Measurements from ENCODE around the gene CDCP2.

DNA sequence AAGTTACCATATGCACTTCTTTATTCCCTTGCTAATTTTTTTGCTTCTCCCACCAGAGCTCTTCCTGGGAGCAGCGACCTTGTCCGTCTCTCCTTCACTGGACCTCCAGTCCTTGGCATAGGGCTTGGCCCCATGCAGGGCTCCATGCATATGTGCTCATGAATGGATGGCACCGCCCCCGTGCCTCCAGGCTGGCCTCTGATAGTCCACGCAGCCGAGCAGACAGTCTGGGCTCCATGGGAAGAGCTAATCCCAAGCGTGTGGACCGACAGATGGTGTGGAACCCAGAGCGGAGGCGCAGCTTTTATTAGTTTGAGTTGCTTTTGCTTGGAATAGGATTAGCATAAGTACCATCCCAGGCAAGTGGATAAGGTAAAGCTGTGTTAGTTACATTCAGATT, 41.8 kb downstream of the CDCP2 start:
- TF ChIP-seq, protein P1, sequence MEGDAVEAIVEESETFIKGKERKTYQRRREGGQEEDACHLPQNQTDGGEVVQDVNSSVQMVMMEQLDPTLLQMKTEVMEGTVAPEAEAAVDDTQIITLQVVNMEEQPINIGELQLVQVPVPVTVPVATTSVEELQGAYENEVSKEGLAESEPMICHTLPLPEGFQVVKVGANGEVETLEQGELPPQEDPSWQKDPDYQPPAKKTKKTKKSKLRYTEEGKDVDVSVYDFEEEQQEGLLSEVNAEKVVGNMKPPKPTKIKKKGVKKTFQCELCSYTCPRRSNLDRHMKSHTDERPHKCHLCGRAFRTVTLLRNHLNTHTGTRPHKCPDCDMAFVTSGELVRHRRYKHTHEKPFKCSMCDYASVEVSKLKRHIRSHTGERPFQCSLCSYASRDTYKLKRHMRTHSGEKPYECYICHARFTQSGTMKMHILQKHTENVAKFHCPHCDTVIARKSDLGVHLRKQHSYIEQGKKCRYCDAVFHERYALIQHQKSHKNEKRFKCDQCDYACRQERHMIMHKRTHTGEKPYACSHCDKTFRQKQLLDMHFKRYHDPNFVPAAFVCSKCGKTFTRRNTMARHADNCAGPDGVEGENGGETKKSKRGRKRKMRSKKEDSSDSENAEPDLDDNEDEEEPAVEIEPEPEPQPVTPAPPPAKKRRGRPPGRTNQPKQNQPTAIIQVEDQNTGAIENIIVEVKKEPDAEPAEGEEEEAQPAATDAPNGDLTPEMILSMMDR (IDR thresholded peaks at IDR 0.05; ENCODE audit: insufficient read depth, low read length), result no peak
- TF ChIP-seq, protein P2, sequence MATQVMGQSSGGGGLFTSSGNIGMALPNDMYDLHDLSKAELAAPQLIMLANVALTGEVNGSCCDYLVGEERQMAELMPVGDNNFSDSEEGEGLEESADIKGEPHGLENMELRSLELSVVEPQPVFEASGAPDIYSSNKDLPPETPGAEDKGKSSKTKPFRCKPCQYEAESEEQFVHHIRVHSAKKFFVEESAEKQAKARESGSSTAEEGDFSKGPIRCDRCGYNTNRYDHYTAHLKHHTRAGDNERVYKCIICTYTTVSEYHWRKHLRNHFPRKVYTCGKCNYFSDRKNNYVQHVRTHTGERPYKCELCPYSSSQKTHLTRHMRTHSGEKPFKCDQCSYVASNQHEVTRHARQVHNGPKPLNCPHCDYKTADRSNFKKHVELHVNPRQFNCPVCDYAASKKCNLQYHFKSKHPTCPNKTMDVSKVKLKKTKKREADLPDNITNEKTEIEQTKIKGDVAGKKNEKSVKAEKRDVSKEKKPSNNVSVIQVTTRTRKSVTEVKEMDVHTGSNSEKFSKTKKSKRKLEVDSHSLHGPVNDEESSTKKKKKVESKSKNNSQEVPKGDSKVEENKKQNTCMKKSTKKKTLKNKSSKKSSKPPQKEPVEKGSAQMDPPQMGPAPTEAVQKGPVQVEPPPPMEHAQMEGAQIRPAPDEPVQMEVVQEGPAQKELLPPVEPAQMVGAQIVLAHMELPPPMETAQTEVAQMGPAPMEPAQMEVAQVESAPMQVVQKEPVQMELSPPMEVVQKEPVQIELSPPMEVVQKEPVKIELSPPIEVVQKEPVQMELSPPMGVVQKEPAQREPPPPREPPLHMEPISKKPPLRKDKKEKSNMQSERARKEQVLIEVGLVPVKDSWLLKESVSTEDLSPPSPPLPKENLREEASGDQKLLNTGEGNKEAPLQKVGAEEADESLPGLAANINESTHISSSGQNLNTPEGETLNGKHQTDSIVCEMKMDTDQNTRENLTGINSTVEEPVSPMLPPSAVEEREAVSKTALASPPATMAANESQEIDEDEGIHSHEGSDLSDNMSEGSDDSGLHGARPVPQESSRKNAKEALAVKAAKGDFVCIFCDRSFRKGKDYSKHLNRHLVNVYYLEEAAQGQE (IDR thresholded peaks at IDR 0.05; ENCODE audit: insufficient replicate concordance, low read depth), result no peak
- TF ChIP-seq POLR2AphosphoS5 (IDR thresholded peaks at IDR 0.05; ENCODE audit: low read depth) (no peak), SPI1 (IDR thresholded peaks at IDR 0.05; ENCODE audit: borderline replicate concordance, low read depth) (no peak)
